OCI-LY1 (cell line): ENCODE measurements around the gene ADARB2.

Experiments
- H2AFZ ChIP-seq: fragments of 200-600 bp; sonication (generic), shearing (Covaris generic); 2 replicates; pipeline ENCODE4 v1.6.0; 2014; ENCODE audit warnings: antibody characterized with exemption, mild to moderate bottlenecking, low read length
- H3F3A ChIP-seq: fragments of 200-600 bp; sonication (generic), shearing (Covaris generic); 2 replicates; pipeline ENCODE4 v1.6.0; 2014; ENCODE audit warnings: mild to moderate bottlenecking, antibody characterized with exemption, low read length, moderate library complexity; ENCODE audit not compliant: insufficient read depth
- H3K27ac ChIP-seq: fragments of 200-600 bp; sonication (generic); 2 replicates; pipeline ENCODE4 v1.5.1; 2014; ENCODE audit warnings: low read length, mixed run types, mild to moderate bottlenecking, low read depth; ENCODE audit not compliant: poor library complexity, severe bottlenecking
- H3K27me3 ChIP-seq: fragments of 200-600 bp; sonication (generic); 2 replicates; pipeline ENCODE4 v1.6.0; 2014; ENCODE audit warnings: antibody characterized with exemption, mild to moderate bottlenecking, low read length, moderate library complexity; ENCODE audit not compliant: insufficient read depth
- H3K36me3 ChIP-seq: fragments of 200-600 bp; sonication (generic); 2 replicates; pipeline ENCODE4 v1.6.1; 2014; ENCODE audit warnings: mild to moderate bottlenecking, antibody characterized with exemption, low read length, moderate library complexity, mixed read lengths; ENCODE audit not compliant: insufficient read depth
- H3K4me1 ChIP-seq: fragments of 200-600 bp; sonication (generic); 2 replicates; pipeline ENCODE4 v1.5.1; 2014; ENCODE audit warnings: mild to moderate bottlenecking, low read length, moderate library complexity; ENCODE audit not compliant: insufficient read depth, severe bottlenecking
- H3K4me2 ChIP-seq: fragments of 200-600 bp; sonication (generic), shearing (Covaris generic); 2 replicates; pipeline ENCODE4 v1.6.1; 2014; ENCODE audit warnings: low read length
- H3K4me3 ChIP-seq: fragments of 200-600 bp; sonication (generic); 2 replicates; pipeline ENCODE4 v1.5.1; 2014; ENCODE audit warnings: low read length, low read depth, mild to moderate bottlenecking, mixed read lengths; ENCODE audit not compliant: poor library complexity, severe bottlenecking
- H3K79me2 ChIP-seq: fragments of 200-600 bp; shearing (Covaris generic); 2 replicates; pipeline ENCODE4 v1.6.1; 2016; ENCODE audit warnings: mixed run types, low read length, mixed read lengths; ENCODE audit not compliant: insufficient read depth
- H3K9ac ChIP-seq: fragments of 200-600 bp; sonication (generic), shearing (Covaris generic); 2 replicates; pipeline ENCODE4 v1.6.1; 2014; ENCODE audit warnings: mild to moderate bottlenecking, low read length, mixed read lengths
- H3K9me2 ChIP-seq: fragments of 200-600 bp; sonication (generic), shearing (Covaris generic); 2 replicates; pipeline ENCODE4 v1.6.1; 2014; ENCODE audit warnings: low read depth, mild to moderate bottlenecking, low read length, mixed read lengths
- H3K9me3 ChIP-seq: fragments of 200-600 bp; shearing (Covaris generic); 2 replicates; pipeline ENCODE4 v1.6.1; 2014; ENCODE audit warnings: low read length, mixed read lengths
- H4K20me1 ChIP-seq: fragments of 200-600 bp; sonication (generic), shearing (Covaris generic); 2 replicates; pipeline ENCODE4 v1.6.0; 2016; ENCODE audit warnings: mild to moderate bottlenecking, low read length; ENCODE audit not compliant: insufficient read depth
- EZH2 ChIP-seq: fragments of 200-600 bp; sonication (generic), shearing (Covaris generic); IDR thresholded peaks from 2 replicates; pipeline ENCODE4 v1.8.0; 2017; ENCODE audit warnings: borderline replicate concordance, mixed run types, mild to moderate bottlenecking, antibody characterized with exemption, low read length, moderate library complexity, mixed read lengths
- TF ChIP-seq, protein P1 (sequence below): fragments of 200-600 bp; sonication (generic), shearing (Covaris generic); IDR thresholded peaks from 2 replicates; pipeline ENCODE4 v1.5.1; 2017; ENCODE audit warnings: mild to moderate bottlenecking, antibody characterized with exemption, low read length, moderate library complexity, mixed read lengths

Gene ADARB2

DNA sequence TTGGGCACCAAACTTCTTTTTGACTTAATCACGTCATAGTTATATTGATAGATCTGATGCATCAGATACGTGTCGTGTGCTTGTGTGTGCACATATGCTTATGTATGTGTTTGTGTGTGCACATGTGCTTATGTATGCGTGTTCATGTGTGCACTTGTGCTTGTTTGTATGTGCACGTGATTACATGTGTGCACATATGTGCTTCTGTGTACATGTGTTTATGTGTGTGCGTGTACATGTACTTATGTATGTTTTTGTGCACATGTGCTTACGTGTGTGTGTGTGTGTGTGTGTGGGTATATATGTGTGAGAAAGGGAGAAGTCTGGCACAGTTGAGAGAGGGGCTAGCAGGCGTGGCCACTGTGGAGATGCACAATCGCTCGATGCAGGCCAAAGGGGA, 507.8 kb downstream of the ADARB2 start:
- Histone ChIP-seq H3K4me1 (no peaks in the 10 kb centered on the region), H3K4me3 (no peak overlapping the region), H3K27ac (no peak overlapping the region), H4K20me1 (no peaks in the 10 kb centered on the region), H3F3A (no peaks in the 10 kb centered on the region), H3K79me2 (no peaks in the 10 kb centered on the region), H3K9me3 (no peaks in the 10 kb centered on the region), H3K36me3 (no peaks in the 10 kb centered on the region), H3K27me3 (no peaks in the 10 kb centered on the region), H3K9ac (no peak overlapping the region), H2AFZ (no peak overlapping the region), H3K9me2 (no peaks in the 10 kb centered on the region), H3K4me2 (no peak overlapping the region)
- TF ChIP-seq EZH2, result no peak
- TF ChIP-seq, protein P1, sequence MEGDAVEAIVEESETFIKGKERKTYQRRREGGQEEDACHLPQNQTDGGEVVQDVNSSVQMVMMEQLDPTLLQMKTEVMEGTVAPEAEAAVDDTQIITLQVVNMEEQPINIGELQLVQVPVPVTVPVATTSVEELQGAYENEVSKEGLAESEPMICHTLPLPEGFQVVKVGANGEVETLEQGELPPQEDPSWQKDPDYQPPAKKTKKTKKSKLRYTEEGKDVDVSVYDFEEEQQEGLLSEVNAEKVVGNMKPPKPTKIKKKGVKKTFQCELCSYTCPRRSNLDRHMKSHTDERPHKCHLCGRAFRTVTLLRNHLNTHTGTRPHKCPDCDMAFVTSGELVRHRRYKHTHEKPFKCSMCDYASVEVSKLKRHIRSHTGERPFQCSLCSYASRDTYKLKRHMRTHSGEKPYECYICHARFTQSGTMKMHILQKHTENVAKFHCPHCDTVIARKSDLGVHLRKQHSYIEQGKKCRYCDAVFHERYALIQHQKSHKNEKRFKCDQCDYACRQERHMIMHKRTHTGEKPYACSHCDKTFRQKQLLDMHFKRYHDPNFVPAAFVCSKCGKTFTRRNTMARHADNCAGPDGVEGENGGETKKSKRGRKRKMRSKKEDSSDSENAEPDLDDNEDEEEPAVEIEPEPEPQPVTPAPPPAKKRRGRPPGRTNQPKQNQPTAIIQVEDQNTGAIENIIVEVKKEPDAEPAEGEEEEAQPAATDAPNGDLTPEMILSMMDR, result no peak

DNA sequence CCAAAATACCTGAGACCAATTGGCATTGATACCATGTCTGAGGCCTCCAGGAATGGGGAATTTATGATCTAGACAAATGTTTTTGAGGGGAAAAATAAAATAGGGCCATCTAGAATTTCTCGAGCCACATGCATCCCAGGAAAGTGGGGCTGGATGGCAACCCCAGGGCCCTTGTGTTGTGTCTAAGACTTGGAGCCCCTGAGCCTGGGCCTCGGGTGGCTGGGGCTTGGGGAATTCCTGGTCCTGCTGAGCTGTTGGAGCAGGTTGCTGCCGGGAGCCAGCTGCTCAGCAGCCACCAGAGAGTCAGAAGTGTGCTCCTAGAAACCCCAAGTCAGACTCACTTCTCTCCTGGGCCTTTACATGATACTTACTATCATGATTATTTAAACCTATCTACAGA, 508.2 kb downstream of the ADARB2 start:
- H3K4me2 ChIP-seq, result no peak overlapping the region
- no peaks in the 10 kb centered on the region for H3K36me3 ChIP-seq
- H3K4me3 ChIP-seq, result no peak overlapping the region
- H3K9ac ChIP-seq, result no peak overlapping the region
- H3K9me3 ChIP-seq, result no peaks in the 10 kb centered on the region
- TF ChIP-seq, protein P1, result no peak
- TF ChIP-seq EZH2, result no peak
- no peaks in the 10 kb centered on the region for H3K79me2 ChIP-seq
- H2AFZ ChIP-seq, result no peak overlapping the region
- no peaks in the 10 kb centered on the region for H3K27me3 ChIP-seq
- no peaks in the 10 kb centered on the region for H3K4me1 ChIP-seq
- H3F3A ChIP-seq, result no peaks in the 10 kb centered on the region
- H3K27ac ChIP-seq, result no peak overlapping the region
- no peaks in the 10 kb centered on the region for H3K9me2 ChIP-seq
- no peaks in the 10 kb centered on the region for H4K20me1 ChIP-seq

DNA sequence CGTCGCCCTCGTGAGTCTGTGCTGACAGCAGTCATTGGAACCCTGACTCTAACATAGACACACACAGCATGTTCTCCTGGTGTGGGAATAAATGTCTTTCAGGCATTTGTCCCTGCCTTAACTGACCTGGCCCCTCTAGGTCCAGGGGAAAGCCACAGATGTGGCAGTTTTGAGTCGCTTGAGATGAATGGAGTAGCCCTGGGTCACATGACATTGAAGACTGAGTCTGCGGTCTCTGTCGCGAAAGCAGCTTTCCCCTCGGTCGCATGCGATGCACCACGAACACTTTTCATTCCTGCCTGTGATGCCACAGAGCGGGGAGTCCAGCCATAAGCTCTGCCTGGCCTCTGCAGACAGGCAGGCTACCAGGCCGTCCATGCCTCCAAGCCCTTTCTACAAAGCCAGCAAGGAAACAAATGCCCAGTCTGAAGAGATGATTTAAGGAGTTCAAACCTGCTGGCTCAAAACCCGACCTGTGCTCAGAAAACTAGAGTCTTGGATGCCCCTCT, 508.8 kb downstream of the ADARB2 start:
- H4K20me1 ChIP-seq, result no peaks in the 10 kb centered on the region
- H3K79me2 ChIP-seq, result no peaks in the 10 kb centered on the region
- no peaks in the 10 kb centered on the region for H3K9me3 ChIP-seq
- TF ChIP-seq, protein P1, result no peak
- TF ChIP-seq EZH2, result no peak
- no peaks in the 10 kb centered on the region for H3K9me2 ChIP-seq
- H3K27ac ChIP-seq, result no peak overlapping the region
- no peak overlapping the region for H3K4me3 ChIP-seq
- no peak overlapping the region for H3K4me2 ChIP-seq
- H3K9ac ChIP-seq, result no peak overlapping the region
- no peaks in the 10 kb centered on the region for H3K36me3 ChIP-seq
- no peaks in the 10 kb centered on the region for H3K4me1 ChIP-seq
- no peak overlapping the region for H2AFZ ChIP-seq
- H3K27me3 ChIP-seq, result no peaks in the 10 kb centered on the region
- H3F3A ChIP-seq, result no peaks in the 10 kb centered on the region
